SK-N-MC (cell line): ENCODE results near the gene LRPPRC.

ENCODE experiments used
- EZH2 ChIP-seq: fragments of 200-600 bp; sonication (generic); IDR thresholded peaks from one replicate; pipeline ENCODE4 v1.6.1; 2017; ENCODE audit warnings: antibody characterized with exemption
- POLR2AphosphoS5 ChIP-seq: IDR thresholded peaks from 2 replicates; pipeline ENCODE4 v1.6.1; 2012; ENCODE audit warnings: mild to moderate bottlenecking, low read depth, low read length, borderline replicate concordance

DNA sequence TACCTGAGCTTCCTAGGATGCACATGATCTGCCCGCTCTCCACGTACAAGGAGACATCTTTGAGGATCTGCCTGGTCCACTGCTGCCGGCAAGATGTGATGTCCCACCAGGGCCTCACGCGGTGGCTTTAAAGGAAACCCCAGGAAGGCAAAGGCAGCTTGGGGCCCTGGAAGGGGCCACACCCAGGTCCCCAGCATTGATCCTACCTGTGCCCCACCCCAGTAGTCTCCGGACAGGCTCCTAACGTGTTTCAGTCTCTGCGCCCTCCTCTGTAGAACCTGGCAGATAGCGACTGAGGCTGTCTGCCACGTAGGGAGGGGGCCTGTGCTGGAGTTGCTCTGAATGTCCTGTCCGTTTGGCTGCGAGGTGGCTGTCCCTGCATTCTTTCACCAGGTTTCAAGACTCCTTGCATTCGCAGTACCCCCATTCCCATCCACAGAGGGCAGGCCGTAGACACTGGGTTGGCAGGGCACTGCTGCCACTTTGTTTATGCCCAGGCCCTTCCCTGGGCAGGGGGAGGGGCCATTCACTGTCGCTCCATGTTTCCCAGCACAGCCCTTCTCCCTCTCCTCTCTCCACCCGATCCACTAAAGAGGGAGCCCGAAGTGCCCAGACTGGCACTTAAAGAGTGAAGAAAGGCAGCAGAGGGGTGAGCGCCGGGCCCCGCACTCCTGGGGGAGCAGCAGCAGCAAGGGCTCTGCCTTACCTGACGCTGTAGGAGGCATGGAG is 157.8 kb downstream of the LRPPRC start:
- TF ChIP-seq POLR2AphosphoS5 = no peak
- TF ChIP-seq EZH2 = no peak
